Hematopoietic multipotent progenitor cell treated with erythropoietin and hydrocortisone succinate and interleukin-3 and kit ligand, for 8 days (in vitro differentiated cells): ENCODE measurements around the gene LYSMD2.

Experiments
- DNase-seq: peaks from one replicate; pipeline ENCODE4 v3.0.0-alpha.2; 2015

Gene LYSMD2

DNA sequence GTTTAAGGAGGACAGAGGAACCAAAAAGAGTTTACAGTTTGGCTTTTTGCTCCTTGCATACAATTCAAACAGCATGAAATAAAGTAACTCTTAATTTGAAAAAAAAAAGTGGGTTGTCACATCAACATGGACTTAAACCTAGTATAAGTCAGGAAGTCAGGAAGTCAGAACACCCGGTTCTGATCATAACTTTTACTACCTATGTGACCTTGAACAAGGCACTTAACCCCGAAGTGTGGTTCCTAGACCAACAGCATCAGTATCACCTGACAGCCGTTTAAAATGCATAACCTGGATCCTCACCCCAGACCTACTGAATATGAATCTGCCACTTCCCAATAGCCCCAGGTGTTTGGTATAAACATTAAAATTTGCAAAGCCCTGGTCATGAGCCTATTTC, 18.7 kb downstream of the LYSMD2 start:
- DNase-seq: no peak

DNA sequence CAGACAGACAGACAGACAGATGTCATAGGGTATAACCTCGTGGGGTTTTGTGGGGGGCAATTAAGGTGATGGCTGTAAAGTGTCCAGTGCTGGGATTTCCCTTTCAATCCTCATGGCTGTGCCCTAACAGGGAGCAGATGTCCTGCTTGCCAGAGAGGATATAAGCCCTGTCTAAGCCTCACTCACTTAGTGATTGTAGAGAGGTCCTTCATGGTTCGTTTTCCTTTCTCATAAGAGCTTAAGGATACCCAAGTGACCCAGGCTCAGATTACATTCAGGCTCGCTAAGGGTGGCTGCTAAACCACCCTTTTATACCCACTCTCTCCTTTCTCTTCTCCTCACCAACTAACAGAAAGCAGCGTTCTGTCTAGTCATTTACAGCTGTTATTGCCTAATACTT, 19.2 kb downstream of the LYSMD2 start:
- no peak for DNase-seq

DNA sequence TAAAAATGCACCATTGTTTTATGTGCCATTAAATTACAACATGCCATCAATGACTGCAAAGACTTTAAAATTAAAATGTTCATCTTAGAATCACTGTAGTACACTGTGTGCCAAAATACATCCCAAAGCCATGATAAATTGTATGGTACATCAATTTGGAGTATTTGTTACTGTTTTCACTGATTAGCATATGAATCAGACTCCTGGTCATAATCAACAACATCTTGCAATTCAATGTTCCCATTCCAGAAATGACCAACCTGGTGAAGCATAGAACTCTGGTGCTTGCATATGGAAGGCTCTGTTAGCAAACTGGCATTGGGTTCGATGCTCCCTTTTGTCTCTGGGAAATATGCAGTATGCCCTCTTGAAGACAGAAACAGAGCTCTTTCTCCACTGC, 22.5 kb downstream of the LYSMD2 start:
- DNase-seq: no peak

DNA sequence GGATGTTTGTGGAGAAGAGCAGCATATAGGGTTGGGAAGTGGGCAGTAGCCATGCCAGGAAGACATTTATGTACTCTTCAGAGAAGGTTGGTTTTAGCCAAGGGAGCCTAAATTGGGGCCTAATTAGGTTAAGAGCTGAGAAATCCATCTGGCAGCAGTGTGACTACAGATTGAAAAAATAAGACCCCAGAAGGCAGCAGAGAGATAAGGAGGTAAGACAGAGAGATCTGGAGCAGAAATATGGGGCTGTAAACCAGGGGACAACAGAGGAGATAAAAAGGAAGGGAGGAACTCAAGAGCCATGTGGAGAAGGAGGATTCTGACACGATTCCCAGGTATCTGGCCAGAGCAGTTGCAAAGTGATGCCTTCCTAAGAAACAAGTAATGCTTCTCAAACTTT, 23.3 kb downstream of the LYSMD2 start:
- DNase-seq: no peak

DNA sequence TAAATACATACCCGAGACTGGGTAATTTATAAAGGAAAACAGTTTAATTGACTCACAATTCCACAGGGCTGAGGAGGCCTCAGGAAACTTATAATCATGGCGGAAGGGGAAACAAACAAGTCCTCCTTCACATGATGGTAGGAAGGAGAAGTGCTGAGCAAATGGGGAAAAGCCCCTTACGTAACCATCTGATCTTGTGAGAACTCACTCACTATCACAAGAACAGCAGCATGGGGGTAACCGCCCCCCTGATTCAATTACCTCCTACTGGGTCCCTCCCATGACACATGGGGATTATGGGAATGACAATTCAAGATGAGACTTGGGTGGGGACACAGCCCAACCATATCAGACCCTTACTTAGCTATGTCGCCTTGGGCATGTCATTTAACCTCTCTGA, 28.4 kb downstream of the LYSMD2 start:
- no peak for DNase-seq

DNA sequence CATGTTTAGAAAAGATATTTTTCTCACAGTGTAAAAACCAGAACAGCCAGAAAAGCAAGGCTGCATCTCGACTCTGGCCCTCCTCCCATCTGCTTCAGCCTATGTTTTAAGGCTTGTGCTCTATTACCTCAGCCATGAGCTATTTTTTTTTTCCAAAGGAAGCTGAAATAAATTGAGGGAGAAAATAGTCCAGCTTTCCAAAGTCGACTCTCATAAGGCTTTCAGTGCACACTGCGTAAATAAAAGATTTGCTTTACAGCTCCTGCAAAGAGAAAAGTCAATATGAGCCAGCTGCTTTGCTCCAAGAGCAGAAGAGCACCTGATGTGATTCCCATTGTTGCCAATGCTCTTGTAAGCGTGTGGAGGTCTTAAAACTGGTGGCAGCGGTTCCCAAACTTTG, 29.4 kb downstream of the LYSMD2 start:
- no peak for DNase-seq

DNA sequence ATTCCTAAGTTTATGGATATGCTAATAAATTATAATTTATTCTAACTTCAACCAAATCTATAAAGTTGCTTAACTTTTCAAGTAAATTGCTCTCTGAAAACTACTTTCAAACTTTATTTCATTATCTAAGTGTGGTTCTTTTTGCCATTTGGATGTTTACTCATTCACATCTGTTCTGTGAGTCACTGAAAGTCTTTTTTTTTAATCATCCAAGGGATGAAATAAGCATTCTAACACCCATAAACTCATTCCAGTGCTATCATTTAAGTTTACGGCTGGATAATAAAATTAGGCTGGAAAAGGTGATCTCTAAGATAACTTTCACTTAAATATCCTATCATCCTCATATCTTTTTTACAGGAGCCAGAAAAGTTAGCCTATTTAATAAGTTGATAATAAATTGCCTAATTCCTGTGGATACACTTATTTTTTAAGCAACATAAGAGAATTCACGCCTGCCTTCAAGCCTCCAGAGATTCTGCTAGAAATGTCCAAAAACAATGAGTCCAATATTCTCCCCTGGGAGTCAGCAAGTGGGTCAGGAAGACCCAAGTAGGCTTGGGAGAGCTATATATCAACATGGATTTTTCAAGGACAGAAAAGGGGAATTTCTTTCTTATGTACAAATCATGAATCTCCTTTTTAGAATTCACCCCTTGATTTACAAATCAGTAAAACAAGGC, 30.4 kb downstream of the LYSMD2 start:
- DNase-seq: no peak

DNA sequence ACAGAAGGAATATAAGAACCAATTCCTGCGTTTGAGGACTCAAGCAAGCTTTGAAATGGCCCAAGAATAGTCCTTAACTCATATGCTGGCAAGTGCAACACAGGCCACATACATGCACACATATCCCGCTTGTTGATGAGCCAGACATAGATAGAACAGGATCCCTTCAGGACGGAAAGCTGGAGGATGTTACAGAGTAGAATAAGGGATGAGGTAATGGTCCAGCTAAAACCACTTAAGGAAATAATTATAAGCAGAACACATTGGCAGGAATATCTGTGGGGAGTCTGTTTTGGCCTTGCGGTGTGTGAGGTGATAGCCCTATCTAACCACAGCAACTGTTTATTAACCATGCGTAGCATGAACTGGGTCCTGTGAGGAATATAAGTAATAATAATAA, 31.2 kb downstream of the LYSMD2 start:
- peak; percentile 85 for DNase-seq

DNA sequence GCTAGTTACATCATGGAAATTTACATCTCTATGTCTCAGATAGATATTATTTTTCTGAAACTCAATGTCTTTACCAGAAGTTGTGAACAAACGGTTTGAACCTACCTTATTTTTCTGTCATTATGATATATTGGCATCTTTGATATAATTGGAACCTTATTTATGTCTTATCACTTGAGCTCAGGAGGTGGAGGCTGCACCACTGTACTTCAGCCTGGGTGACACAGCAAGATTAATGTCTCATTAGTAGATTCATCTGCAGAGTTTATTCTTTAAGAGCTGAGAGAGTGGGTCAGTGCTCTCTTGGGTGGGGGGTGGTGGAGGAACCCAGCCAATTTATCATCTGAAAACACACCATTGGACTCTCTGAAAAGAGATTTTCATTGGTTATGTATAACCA, 34.7 kb downstream of the LYSMD2 start:
- peak; percentile 93 for DNase-seq

DNA sequence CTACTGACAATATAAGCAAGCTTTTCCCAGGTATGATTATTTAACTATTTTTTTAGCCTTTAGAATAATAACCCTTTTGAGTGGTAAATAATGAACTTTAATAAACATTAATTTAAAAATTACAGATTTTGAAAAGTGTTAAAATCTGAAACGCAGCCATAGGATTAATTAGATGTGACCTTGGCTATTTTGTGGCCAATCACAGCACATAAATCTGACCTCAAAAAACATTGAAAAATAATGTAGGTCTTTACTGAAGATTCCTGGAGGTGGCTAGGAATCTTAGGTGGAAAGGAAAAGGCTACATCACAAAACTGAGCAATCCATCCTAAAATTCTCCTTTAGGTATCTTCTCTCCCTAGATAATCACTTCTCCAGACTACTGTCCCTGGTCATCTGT, 38.1 kb downstream of the LYSMD2 start:
- DNase-seq: no peak

DNA sequence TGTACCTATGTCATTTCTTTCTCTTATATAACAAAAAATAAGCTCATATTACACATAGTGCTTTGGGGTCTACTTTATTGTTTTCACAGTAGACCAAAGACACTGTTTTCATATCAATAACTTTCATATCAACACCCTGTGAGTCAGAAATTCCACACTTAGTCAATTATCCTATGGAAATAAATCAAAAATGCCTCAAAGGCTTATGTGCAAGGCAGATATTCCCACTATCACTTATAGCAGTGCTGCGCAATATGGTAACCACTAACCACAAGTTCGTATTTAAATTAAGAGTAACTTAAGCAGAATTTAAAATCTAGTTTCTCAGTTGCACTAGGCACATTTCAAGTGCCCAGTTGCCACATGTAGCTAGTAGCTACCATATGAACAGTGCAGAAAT, 40.3 kb downstream of the LYSMD2 start:
- peak; percentile 39 for DNase-seq

DNA sequence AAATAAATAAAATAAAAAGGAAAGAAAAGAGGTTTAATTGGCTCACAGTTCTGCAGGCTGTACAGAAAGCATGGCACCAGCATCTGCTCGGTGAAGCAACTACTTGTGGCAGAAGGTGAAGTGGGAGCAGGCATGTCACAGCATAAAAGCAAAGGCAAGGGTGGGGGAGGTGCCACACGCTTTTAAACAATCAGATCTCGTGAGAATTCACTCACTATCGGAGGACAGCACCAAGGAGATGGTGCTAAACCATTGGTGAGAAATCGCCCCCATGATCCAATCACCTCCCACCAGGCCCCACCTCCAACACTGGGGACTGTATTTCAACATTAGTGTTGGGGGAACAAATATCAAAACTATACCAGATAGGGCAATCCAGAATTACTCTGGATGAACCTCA, 40.9 kb downstream of the LYSMD2 start:
- no peak for DNase-seq

DNA sequence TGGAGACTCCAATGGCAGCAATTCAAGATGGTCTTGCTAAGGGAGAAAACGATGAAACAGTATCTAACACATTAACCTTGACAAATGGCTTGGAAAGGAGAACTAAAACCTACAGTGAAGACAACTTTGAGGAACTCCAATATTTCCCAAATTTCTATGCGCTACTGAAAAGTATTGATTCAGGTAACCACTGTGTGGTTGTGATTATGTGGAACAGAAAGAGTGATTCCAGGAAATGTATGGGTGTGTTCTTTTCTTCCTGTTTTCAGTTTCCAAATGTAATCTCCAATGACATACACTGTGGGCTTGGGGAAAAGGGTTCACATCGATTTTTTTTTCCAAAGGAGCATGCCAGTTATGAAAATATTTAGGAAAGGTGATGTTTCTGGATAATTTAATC, 45.3 kb downstream of the LYSMD2 start:
- DNase-seq: no peak

DNA sequence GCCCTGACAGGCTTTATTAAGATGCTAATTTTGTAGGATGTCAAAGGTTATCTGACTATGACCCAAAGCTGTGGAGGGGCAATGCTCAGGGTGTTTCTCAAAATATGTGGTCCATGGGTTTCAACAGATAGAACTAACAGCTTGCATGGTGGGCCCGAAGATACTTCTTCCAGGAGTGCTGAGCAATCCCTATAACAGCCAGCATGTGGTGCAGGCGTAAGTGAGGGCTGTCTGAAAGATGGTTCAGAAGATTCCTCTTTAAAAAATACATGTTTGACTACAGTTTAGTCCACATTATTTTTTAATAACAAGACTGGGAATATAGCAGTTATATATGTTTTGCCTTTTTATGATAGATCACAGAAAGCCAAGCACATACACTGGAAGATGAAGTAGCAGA, 48.6 kb downstream of the LYSMD2 start:
- DNase-seq: no peak

DNA sequence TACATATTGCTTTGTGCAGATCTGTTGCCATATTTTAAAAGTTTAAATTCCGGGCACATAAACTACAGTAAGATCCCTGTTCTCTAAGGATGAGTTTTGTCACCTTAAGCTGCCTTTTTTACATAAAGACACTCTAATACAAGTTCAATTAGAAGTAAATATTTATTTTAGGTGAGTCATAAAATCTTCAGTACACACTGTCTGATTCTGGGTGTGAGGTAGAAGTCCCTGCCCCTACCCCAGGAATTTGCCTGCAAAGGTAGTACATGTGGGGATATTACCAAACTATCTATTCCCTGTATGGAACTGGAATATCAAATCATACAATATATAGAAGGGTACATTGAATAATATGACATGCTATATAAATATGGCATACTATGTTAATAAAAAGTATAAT, 49.9 kb downstream of the LYSMD2 start:
- DNase-seq: no peak

DNA sequence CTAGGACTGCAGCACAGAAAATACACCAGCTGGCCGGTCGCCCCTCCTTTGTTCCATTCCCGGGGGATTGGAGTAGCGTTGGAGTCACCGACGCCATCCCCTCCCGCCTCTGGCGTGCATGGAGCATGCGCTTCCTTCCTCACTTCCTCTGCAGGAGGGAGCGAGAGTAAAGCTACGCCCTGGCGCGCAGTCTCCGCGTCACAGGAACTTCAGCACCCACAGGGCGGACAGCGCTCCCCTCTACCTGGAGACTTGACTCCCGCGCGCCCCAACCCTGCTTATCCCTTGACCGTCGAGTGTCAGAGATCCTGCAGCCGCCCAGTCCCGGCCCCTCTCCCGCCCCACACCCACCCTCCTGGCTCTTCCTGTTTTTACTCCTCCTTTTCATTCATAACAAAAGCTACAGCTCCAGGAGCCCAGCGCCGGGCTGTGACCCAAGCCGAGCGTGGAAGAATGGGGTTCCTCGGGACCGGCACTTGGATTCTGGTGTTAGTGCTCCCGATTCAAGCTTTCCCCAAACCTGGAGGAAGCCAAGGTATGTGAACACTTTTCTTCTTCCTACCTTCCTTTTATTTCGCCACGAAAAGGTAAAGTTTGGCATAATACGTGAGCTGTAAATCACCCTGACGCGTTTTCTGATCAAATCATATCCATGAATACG, 56.0 kb downstream of the LYSMD2 start, which contains the start of gene SCG3:
SCG3 (plus strand) TSS at position 201 of the 661 bp plus-strand sequence; CDS start at position 454, 253 bp downstream.
- peak; percentile 72 for DNase-seq

DNA sequence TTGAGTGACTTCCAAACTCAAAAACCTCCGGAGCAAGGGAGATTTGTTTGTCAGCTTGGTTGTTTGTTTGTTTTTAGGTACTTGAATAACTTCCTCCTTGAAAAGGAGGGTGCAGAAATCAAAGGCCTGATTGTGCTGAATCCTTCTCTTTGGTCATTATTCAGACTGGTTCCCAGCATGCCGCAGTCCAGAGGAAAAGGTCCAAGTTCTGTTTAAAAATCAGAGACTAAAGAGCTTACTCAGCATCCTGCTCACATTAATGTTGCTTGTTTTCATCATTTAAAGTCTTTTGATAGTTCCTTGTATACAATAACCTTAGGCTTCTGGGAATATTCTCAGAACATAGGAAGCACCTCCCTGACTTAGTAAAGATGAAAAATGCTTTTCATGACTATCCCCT, 57.1 kb downstream of the LYSMD2 start:
- no peak for DNase-seq

DNA sequence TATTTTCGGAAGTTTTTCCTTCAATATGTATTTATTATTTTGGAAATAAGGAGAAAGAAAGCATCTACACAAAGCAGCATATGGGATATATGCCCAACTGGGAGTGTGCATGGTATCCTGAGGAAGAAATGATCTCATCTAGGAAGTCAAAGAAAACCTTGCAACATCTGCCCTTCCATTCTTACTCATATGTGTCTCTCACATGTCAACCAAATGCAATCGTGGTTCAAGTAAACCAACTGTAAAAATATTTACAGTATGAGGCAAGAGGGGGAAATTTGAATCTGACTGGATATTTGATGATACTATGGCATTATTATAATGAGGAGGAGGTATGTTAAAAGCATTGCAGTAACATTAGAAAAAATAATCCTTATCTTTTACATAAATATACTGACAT, 59.4 kb downstream of the LYSMD2 start:
- DNase-seq: no peak

DNA sequence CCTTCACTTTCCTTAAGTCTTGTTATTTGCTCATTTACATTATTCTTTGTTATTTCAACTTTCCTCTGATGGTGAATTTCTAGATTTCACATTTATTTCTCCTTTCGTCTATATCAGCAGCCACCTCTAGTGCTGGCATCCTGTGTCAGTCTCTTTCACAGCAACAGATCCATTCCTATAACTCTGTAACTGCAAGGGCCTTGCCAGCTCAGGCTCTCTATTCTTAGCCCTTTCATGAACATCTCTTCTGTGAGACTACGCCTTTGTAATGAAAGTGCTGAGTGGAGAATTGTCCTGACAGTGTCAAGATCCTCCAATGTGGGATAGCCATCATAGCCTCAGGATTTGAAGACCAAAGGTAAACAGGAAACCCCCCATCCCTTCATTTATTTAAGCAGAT, 60.0 kb downstream of the LYSMD2 start:
- no peak for DNase-seq

DNA sequence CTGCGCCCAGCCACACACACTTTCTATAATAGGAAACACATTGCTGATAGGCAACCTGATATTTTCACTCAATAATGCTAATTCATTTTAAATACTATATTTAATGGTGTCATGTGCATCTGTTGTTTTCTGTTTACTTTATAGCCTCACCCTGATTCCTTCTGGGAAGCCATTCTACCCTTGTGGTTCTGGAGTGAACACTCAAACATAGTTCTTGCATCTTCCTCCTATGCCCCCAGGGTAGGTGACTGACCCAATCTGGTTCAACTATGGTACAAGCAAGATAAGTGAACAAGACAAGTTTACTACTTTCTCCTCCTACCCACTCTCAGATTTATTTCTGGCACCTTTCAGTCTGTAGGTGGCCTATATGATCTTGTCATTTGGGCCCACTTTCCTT, 60.4 kb downstream of the LYSMD2 start:
- DNase-seq: no peak

DNA sequence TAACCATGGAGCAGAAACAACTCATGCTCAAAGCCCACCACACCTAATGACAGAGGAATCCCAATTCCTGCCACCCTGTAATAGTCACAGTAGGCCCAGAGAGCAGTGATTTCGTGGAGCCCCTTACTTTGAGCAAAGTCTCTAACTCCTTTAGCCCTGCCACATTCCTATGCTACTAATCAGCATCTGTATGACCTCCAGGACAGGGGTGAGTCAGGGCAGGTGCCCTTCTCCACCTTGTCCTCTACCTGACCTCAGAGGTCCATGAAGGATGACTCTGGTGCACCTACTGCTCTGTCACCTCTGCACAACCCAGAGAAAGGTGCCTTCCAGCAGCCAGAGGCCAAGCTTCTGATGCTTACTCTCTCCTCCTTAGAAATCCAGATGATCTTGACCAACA, 62.2 kb downstream of the LYSMD2 start:
- DNase-seq: no peak
